ENCODE data around the gene MARCHF5.
"Not testable (repeated sequence)": the region's sequence is repeated elsewhere in the genome, so short reads cannot be mapped to it uniquely, and the experiment has no call there.

MARCHF5 gene

GRCh38 chr10:92385831-92386230 is 94.9 kb downstream of the MARCHF5 start:
- no peak for DNase-seq (ENCODE audit: low read depth in 2 of 3, low spot score in 2 of 3)

- DNase-seq (ENCODE audit: low read depth in 2 of 3, low spot score in 2 of 3), result no peak
Measured at GRCh38 chr10:92387289-92387940, 96.4 kb downstream of the MARCHF5 start.

GRCh38 chr10:92393173-92393572 is 102.2 kb downstream of the MARCHF5 start:
- not testable (repeated sequence) for DNase-seq (ENCODE audit: low read depth in 2 of 3, low spot score in 2 of 3)

GRCh38 chr10:92395271-92395670 is 104.3 kb downstream of the MARCHF5 start:
- DNase-seq (ENCODE audit: low read depth in 2 of 3, low spot score in 2 of 3), result no peak

GRCh38 chr10:92402234-92402633 is 111.3 kb downstream of the MARCHF5 start:
- DNase-seq (ENCODE audit: low read depth in 2 of 3, low spot score in 2 of 3), result not testable (repeated sequence)

Measured in activated CD8-positive, alpha-beta memory T cell treated with anti-CD3 and anti-CD28 coated beads for 48 hours (primary cell).